ENCODE measurements around the gene GNG7.

- TF ChIP-seq, protein P1, sequence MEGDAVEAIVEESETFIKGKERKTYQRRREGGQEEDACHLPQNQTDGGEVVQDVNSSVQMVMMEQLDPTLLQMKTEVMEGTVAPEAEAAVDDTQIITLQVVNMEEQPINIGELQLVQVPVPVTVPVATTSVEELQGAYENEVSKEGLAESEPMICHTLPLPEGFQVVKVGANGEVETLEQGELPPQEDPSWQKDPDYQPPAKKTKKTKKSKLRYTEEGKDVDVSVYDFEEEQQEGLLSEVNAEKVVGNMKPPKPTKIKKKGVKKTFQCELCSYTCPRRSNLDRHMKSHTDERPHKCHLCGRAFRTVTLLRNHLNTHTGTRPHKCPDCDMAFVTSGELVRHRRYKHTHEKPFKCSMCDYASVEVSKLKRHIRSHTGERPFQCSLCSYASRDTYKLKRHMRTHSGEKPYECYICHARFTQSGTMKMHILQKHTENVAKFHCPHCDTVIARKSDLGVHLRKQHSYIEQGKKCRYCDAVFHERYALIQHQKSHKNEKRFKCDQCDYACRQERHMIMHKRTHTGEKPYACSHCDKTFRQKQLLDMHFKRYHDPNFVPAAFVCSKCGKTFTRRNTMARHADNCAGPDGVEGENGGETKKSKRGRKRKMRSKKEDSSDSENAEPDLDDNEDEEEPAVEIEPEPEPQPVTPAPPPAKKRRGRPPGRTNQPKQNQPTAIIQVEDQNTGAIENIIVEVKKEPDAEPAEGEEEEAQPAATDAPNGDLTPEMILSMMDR (IDR thresholded peaks at IDR 0.05), result no peak
- no peak for TF ChIP-seq POLR2A (IDR thresholded peaks at IDR 0.05)
Observed at GRCh38 chr19:2517881-2518601, 184.5 kb downstream of the GNG7 start.
